ENCODE data around the gene OTULINL. TPM values are rescaled to one million over a fixed set of nuclear protein-coding genes. Genes with fewer than 3 reads are reported as not detected.

OTULINL gene
- polyA plus RNA-seq, 1 of the 3 experiments (the other 2 are of a cell fraction): 0.26 TPM

DNA sequence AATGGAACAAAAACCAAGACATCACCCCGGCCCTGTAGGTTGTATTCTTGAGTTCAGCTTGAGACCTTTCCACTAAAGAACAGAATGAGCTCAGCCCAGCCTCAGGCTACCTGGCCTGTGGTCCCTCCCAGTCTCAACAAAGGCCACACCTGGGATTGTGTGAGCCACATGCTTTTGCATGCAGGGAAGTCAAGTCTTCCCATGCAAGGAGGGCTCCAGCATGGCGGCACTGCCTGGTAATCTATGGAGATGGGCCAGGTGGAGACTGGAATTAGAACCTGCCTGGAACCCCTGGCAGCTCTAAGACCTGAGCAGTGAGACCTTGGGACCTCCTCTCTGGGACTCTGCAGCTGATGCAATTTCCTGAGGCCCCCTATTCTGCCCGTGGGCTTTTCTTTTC, 49.4 kb upstream of the OTULINL start:
- H3K9me3 ChIP-seq: no peaks in the 10 kb centered on the region
- no peaks in the 10 kb centered on the region for H3K4me1 ChIP-seq (ENCODE audit: control insufficient read depth in 1 of 2, insufficient read depth in 2 of 2, low read depth in 1 of 2, low read length in 1 of 2)
- no peaks in the 10 kb centered on the region for H4K20me1 ChIP-seq (ENCODE audit: insufficient read depth)
- H3K9ac ChIP-seq: no peak overlapping the region
- H3K4me3 ChIP-seq (ENCODE audit: low read depth in 2 of 2, low read length in 1 of 2): no peak overlapping the region
- TF ChIP-seq NRF1 (IDR thresholded peaks at IDR 0.05; ENCODE audit: low read depth, low read length): no peak
- no peak for TF ChIP-seq RAD21 (IDR thresholded peaks at IDR 0.05; ENCODE audit: low read length)
- no peak for TF ChIP-seq MEF2A (IDR thresholded peaks at IDR 0.05; ENCODE audit: borderline replicate concordance, low read depth)
- TF ChIP-seq TAF1 (IDR thresholded peaks at IDR 0.05; ENCODE audit: borderline replicate concordance, low read depth, low read length): no peak
- TF ChIP-seq RCOR1 (IDR thresholded peaks at IDR 0.05; ENCODE audit: low read length): no peak
- no peak for TF ChIP-seq POLR2AphosphoS5 (IDR thresholded peaks at IDR 0.05; ENCODE audit: low read depth, low read length)
- TF ChIP-seq MXI1 (IDR thresholded peaks at IDR 0.05; ENCODE audit: low read depth, low read length): no peak
- no peak for TF ChIP-seq YY1 (IDR thresholded peaks at IDR 0.05; ENCODE audit: low read depth)
- no peak for TF ChIP-seq SIN3A (IDR thresholded peaks at IDR 0.05; ENCODE audit: borderline replicate concordance, low read depth, low read length)
- TF ChIP-seq RFX5 (IDR thresholded peaks at IDR 0.05; ENCODE audit: low read length): no peak
- 8% methylated on average over 2 of the region's 3 CpGs for WGBS (ENCODE audit: low lambda C conversion rate)
- DNase-seq: no peak
- no peaks in the 10 kb centered on the region for H3K9me2 ChIP-seq
- no peaks in the 10 kb centered on the region for H3K36me3 ChIP-seq (replicated peaks in 1 of 2; ENCODE audit: control insufficient read depth in 1 of 2, insufficient read depth in 2 of 2, low read length in 1 of 2)
- H3K27ac ChIP-seq (ENCODE audit: low read depth in 2 of 2, low read length in 1 of 2): no peak overlapping the region
- ChIA-PET POLR2A (no interaction called here), CTCF (interaction anchor here (1.5 kb wide), 1 partner anchor 116 kb away, joined by 4 read pairs; no protein-coding TSS in a partner anchor)
- no peaks in the 10 kb centered on the region for H3F3A ChIP-seq (replicated peaks; ENCODE audit: insufficient read depth)
- no peak overlapping the region for H2AFZ ChIP-seq (ENCODE audit: low read depth)
- H3K4me2 ChIP-seq: no peak overlapping the region
- H3K79me2 ChIP-seq (ENCODE audit: insufficient read depth): no peaks in the 10 kb centered on the region
- no peaks in the 10 kb centered on the region for H3K27me3 ChIP-seq (ENCODE audit: insufficient read depth)

DNA sequence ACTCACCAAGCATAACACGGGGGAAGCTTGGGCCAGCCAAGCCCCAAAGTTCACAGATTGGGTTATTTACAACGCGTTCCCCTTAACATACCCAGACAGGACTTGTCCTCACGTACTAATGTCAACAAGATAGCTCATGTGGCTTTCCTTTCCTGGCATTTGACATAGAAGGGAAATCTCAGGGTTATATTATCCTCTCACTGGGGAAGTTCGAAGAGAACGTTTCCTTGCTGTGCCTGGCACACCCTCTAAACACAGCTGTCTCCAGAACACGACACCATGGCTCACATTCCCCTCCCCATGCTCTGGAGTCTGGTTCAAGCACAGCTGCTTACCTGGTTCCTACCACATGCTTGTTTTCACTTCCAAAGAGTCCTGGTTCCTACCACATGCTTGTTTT, 46.8 kb upstream of the OTULINL start:
- H4K20me1 ChIP-seq (ENCODE audit: insufficient read depth): no peaks in the 10 kb centered on the region
- no peak overlapping the region for H3K27ac ChIP-seq (ENCODE audit: low read depth in 2 of 2, low read length in 1 of 2)
- no peaks in the 10 kb centered on the region for H3K9me3 ChIP-seq
- H3K4me3 ChIP-seq (ENCODE audit: low read depth in 2 of 2, low read length in 1 of 2): no peak overlapping the region
- CTCF ChIA-PET: no interaction called here
- POLR2A ChIA-PET: no interaction called here
- no peaks in the 10 kb centered on the region for H3K9me2 ChIP-seq
- H3K79me2 ChIP-seq (ENCODE audit: insufficient read depth): no peaks in the 10 kb centered on the region
- 58% methylated on average over 7 of the region's 7 CpGs for WGBS (ENCODE audit: low lambda C conversion rate)
- H3K9ac ChIP-seq: no peak overlapping the region
- H3K4me1 ChIP-seq (ENCODE audit: control insufficient read depth in 1 of 2, insufficient read depth in 2 of 2, low read depth in 1 of 2, low read length in 1 of 2): no peaks in the 10 kb centered on the region
- no peak for TF ChIP-seq NFIC (IDR thresholded peaks at IDR 0.05; ENCODE audit: borderline replicate concordance)
- TF ChIP-seq SMC3 (IDR thresholded peaks at IDR 0.05; ENCODE audit: low read depth, low read length): no peak
- no peak for TF ChIP-seq TCF12 (IDR thresholded peaks at IDR 0.05)
- TF ChIP-seq SIN3A (IDR thresholded peaks at IDR 0.05; ENCODE audit: borderline replicate concordance, low read depth, low read length): no peak
- no peak for TF ChIP-seq JUND (IDR thresholded peaks at IDR 0.05)
- TF ChIP-seq RAD21 (IDR thresholded peaks at IDR 0.05; ENCODE audit: low read length): no peak
- no peak for TF ChIP-seq MEF2A (IDR thresholded peaks at IDR 0.05; ENCODE audit: borderline replicate concordance, low read depth)
- TF ChIP-seq, protein P1, sequence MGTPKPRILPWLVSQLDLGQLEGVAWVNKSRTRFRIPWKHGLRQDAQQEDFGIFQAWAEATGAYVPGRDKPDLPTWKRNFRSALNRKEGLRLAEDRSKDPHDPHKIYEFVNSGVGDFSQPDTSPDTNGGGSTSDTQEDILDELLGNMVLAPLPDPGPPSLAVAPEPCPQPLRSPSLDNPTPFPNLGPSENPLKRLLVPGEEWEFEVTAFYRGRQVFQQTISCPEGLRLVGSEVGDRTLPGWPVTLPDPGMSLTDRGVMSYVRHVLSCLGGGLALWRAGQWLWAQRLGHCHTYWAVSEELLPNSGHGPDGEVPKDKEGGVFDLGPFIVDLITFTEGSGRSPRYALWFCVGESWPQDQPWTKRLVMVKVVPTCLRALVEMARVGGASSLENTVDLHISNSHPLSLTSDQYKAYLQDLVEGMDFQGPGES (IDR thresholded peaks at IDR 0.05; ENCODE audit: low read depth, low read length): no peak
- TF ChIP-seq NRF1 (IDR thresholded peaks at IDR 0.05; ENCODE audit: low read depth, low read length): no peak
- no peak for TF ChIP-seq YY1 (IDR thresholded peaks at IDR 0.05; ENCODE audit: low read depth)
- TF ChIP-seq FOSL2 (IDR thresholded peaks at IDR 0.05; ENCODE audit: borderline replicate concordance, low read depth): no peak
- H3K4me2 ChIP-seq: no peak overlapping the region
- no peak for DNase-seq
- H3F3A ChIP-seq (replicated peaks; ENCODE audit: insufficient read depth): no peaks in the 10 kb centered on the region
- H3K27me3 ChIP-seq (ENCODE audit: insufficient read depth): no peaks in the 10 kb centered on the region
- no peaks in the 10 kb centered on the region for H3K36me3 ChIP-seq (replicated peaks in 1 of 2; ENCODE audit: control insufficient read depth in 1 of 2, insufficient read depth in 2 of 2, low read length in 1 of 2)
- H2AFZ ChIP-seq (ENCODE audit: low read depth): no peak overlapping the region
